ENCODE results near the gene DNASE1. TPM values are rescaled to one million over a fixed set of nuclear protein-coding genes. Genes with fewer than 3 reads are reported as not detected.

DNASE1 gene
- polyA plus RNA-seq, 1 of the 3 experiments (the other 2 are of a cell fraction) = 19.8 TPM

DNA sequence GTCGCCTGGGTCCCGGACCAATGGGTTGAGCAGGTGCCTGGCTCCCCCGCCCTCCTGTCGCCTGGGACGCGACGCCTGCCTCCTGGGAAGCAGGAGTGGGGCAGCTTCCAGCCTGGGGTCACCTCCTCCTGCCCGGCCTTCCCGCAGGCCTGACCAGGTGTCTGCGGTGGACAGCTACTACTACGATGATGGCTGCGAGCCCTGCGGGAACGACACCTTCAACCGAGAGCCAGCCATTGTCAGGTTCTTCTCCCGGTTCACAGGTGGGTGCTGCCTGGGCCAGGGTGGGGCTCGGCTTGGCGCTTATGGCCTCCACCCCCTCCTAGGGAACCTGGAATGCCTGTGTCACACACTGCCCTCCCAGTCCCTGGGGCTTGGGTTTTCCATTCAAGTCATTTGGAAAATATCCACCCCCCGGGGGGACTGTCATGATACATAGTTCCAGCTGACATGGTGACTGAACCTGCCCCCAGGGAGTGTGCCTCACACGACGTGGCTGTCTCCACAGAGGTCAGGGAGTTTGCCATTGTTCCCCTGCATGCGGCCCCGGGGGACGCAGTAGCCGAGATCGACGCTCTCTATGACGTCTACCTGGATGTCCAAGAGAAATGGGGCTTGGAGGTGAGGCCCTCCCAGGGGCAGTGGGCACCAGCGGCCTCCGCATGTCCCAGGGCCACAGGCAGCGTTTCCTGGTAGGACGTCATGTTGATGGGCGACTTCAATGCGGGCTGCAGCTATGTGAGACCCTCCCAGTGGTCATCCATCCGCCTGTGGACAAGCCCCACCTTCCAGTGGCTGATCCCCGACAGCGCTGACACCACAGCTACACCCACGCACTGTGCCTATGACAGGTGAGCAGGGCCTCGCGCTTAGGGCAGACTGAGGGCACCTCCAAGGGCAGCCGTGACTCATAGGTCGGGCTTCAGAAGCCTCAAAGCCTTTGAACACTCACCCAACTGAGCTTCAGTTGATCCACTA, 2.3 kb downstream of the DNASE1 start:
- peaks cover 7% of the 10 kb centered on the region for H3F3A ChIP-seq (replicated peaks; ENCODE audit: insufficient read depth)
- no peak for DNase-seq
- H3K4me2 ChIP-seq = no peak overlapping the region
- H2AFZ ChIP-seq (ENCODE audit: low read depth) = no peak overlapping the region
- H3K9me2 ChIP-seq = no peaks in the 10 kb centered on the region
- no peak for TF ChIP-seq GABPA (IDR thresholded peaks at IDR 0.05; ENCODE audit: low read depth)
- no peak for TF ChIP-seq RFX5 (IDR thresholded peaks at IDR 0.05; ENCODE audit: low read length)
- no peak for TF ChIP-seq TEAD4 (IDR thresholded peaks at IDR 0.05; ENCODE audit: borderline replicate concordance, insufficient read depth)
- no peak for TF ChIP-seq NRF1 (IDR thresholded peaks at IDR 0.05; ENCODE audit: low read depth, low read length)
- no peak for TF ChIP-seq EZH2phosphoT487 (IDR thresholded peaks at IDR 0.05; ENCODE audit: borderline replicate concordance, low read depth)
- TF ChIP-seq CHD2 (IDR thresholded peaks at IDR 0.05; ENCODE audit: low read length, partially characterized antibody) = no peak
- no peak for TF ChIP-seq POLR2AphosphoS5 (IDR thresholded peaks at IDR 0.05; ENCODE audit: low read depth, low read length)
- no peaks in the 10 kb centered on the region for H4K20me1 ChIP-seq (ENCODE audit: insufficient read depth)
- no peaks in the 10 kb centered on the region for H3K79me2 ChIP-seq (ENCODE audit: insufficient read depth)
- no peaks in the 10 kb centered on the region for H3K9me3 ChIP-seq
- H3K27ac ChIP-seq (ENCODE audit: low read depth in 2 of 2, low read length in 1 of 2) = no peak overlapping the region
- H3K27me3 ChIP-seq (ENCODE audit: insufficient read depth) = no peaks in the 10 kb centered on the region
- peaks cover 0 to 4% of the 10 kb centered on the region in 2 experiments; a peak in 1 of 4 replicates for H3K4me1 ChIP-seq (ENCODE audit: control insufficient read depth in 1 of 2, insufficient read depth in 2 of 2, low read depth in 1 of 2, low read length in 1 of 2)
- 90% methylated on average over 11 of the region's 42 CpGs for WGBS (ENCODE audit: low lambda C conversion rate)
- H3K36me3 ChIP-seq (replicated peaks in 1 of 2; ENCODE audit: control insufficient read depth in 1 of 2, insufficient read depth in 2 of 2, low read length in 1 of 2) = peaks cover 12 to 71% of the 10 kb centered on the region in 2 experiments
- no peak overlapping the region for H3K4me3 ChIP-seq (ENCODE audit: low read depth in 2 of 2, low read length in 1 of 2)
- H3K9ac ChIP-seq = no peak overlapping the region
- CTCF ChIA-PET = interaction anchor here (1.2 to 1.6 kb wide), 2 partner anchors 10 to 221 kb away, joined by 3 read pairs; no protein-coding TSS in a partner anchor
- POLR2A ChIA-PET = no interaction called here

DNA sequence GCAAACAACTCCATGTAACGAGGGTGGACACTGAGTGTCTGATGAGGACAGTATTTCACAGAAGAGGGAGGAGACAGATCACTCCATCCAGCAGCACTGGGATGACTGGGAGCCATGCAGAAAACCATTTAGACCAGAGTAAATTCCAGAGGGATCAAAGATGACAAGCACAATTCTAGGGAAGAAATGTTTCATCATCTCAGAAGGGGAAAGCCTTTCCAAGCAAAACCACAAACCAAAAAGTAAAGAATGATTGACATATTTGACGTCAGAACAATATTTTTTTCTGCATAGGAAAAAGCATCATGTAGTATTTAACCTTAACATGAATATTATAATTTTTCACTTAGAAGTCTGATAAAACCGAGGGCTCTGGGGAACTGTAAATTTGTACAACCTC, 4.8 kb downstream of the DNASE1 start:
- Histone ChIP-seq H3K9me2 (no peaks in the 10 kb centered on the region), H3K27ac (ENCODE audit: low read depth in 2 of 2, low read length in 1 of 2) (no peak overlapping the region), H3F3A (replicated peaks; ENCODE audit: insufficient read depth) (peaks cover 7% of the 10 kb centered on the region), H4K20me1 (ENCODE audit: insufficient read depth) (no peaks in the 10 kb centered on the region), H3K27me3 (ENCODE audit: insufficient read depth) (no peaks in the 10 kb centered on the region), H3K9ac (no peak overlapping the region), H3K79me2 (ENCODE audit: insufficient read depth) (no peaks in the 10 kb centered on the region), H3K4me2 (no peak overlapping the region), H3K36me3 (replicated peaks in 1 of 2; ENCODE audit: control insufficient read depth in 1 of 2, insufficient read depth in 2 of 2, low read length in 1 of 2) (peaks cover 12 to 82% of the 10 kb centered on the region in 2 experiments), H3K4me1 (ENCODE audit: control insufficient read depth in 1 of 2, insufficient read depth in 2 of 2, low read depth in 1 of 2, low read length in 1 of 2) (peaks cover 0 to 4% of the 10 kb centered on the region in 2 experiments; a peak in 1 of 4 replicates), H3K9me3 (no peaks in the 10 kb centered on the region), H3K4me3 (ENCODE audit: low read depth in 2 of 2, low read length in 1 of 2) (no peak overlapping the region), H2AFZ (ENCODE audit: low read depth) (no peak overlapping the region)
- no peak for DNase-seq
- TF ChIP-seq GABPA (IDR thresholded peaks at IDR 0.05; ENCODE audit: low read depth) (no peak), FOXM1 (IDR thresholded peaks at IDR 0.05; ENCODE audit: low read depth) (no peak), JUND (IDR thresholded peaks at IDR 0.05) (no peak)
- TF ChIP-seq, protein P1, sequence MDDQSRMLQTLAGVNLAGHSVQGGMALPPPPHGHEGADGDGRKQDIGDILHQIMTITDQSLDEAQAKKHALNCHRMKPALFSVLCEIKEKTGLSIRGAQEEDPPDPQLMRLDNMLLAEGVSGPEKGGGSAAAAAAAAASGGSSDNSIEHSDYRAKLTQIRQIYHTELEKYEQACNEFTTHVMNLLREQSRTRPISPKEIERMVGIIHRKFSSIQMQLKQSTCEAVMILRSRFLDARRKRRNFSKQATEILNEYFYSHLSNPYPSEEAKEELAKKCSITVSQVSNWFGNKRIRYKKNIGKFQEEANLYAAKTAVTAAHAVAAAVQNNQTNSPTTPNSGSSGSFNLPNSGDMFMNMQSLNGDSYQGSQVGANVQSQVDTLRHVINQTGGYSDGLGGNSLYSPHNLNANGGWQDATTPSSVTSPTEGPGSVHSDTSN (IDR thresholded peaks at IDR 0.05) = no peak
- ChIA-PET CTCF (interaction anchor here (0.6 to 1.4 kb wide), 3 partner anchors 31 to 595 kb away, joined by 3 to 4 read pairs (median 3); no protein-coding TSS in a partner anchor), POLR2A (no interaction called here)
- WGBS (ENCODE audit: low lambda C conversion rate) = 81% methylated on average over 3 of the region's 3 CpGs

All from SK-N-SH (cell line).